ENCODE measurements around the gene C1QTNF8.

Gene C1QTNF8

GRCh38 chr16:1069154-1069553 lies 26.9 kb downstream of the C1QTNF8 start:
- no peak for FAIRE-seq
- DNase-seq (ENCODE audit: insufficient read length), result no peak
- TF ChIP-seq POLR2A (IDR thresholded peaks at IDR 0.05; ENCODE audit: low read depth, low read length) (no peak), TAF1 (IDR thresholded peaks at IDR 0.05; ENCODE audit: borderline replicate concordance, low read depth, low read length) (no peak)

- DNase-seq (ENCODE audit: insufficient read length) (no peak), FAIRE-seq (no peak)
- TF ChIP-seq TAF1 (IDR thresholded peaks at IDR 0.05; ENCODE audit: borderline replicate concordance, low read depth, low read length), result no peak
- TF ChIP-seq POLR2A (IDR thresholded peaks at IDR 0.05; ENCODE audit: low read depth, low read length), result no peak
- TF ChIP-seq POLR2AphosphoS5 (IDR thresholded peaks at IDR 0.05; ENCODE audit: low read depth, low read length), result no peak
These were observed 27.6 kb downstream of the C1QTNF8 start for GRCh38 chr16:1068451-1068850.

GRCh38 chr16:1067629-1068028 lies 28.4 kb downstream of the C1QTNF8 start:
- FAIRE-seq (no peak), DNase-seq (ENCODE audit: insufficient read length) (no peak)
- no peak for TF ChIP-seq POLR2A (IDR thresholded peaks at IDR 0.05; ENCODE audit: low read depth, low read length)
- TF ChIP-seq POLR2AphosphoS5 (IDR thresholded peaks at IDR 0.05; ENCODE audit: low read depth, low read length), result no peak
- no peak for TF ChIP-seq TAF1 (IDR thresholded peaks at IDR 0.05; ENCODE audit: borderline replicate concordance, low read depth, low read length)

- TF ChIP-seq POLR2AphosphoS5 (IDR thresholded peaks at IDR 0.05; ENCODE audit: low read depth, low read length) (no peak), POLR2A (IDR thresholded peaks at IDR 0.05; ENCODE audit: low read depth, low read length) (no peak), TAF1 (IDR thresholded peaks at IDR 0.05; ENCODE audit: borderline replicate concordance, low read depth, low read length) (no peak)
- DNase-seq (ENCODE audit: insufficient read length) (no peak), FAIRE-seq (no peak)
These were observed 29.4 kb downstream of the C1QTNF8 start for GRCh38 chr16:1066584-1067172.

- no peak for FAIRE-seq
- TF ChIP-seq POLR2A (IDR thresholded peaks at IDR 0.05; ENCODE audit: low read depth, low read length) (no peak), TAF1 (IDR thresholded peaks at IDR 0.05; ENCODE audit: borderline replicate concordance, low read depth, low read length) (no peak), POLR2AphosphoS5 (IDR thresholded peaks at IDR 0.05; ENCODE audit: low read depth, low read length) (no peak)
- DNase-seq (ENCODE audit: insufficient read length), result no peak
These were observed 30.4 kb downstream of the C1QTNF8 start for GRCh38 chr16:1065469-1066128.

GRCh38 chr16:1063728-1064127 lies 32.3 kb downstream of the C1QTNF8 start:
- TF ChIP-seq POLR2AphosphoS5 (IDR thresholded peaks at IDR 0.05; ENCODE audit: low read depth, low read length) (no peak), POLR2A (IDR thresholded peaks at IDR 0.05; ENCODE audit: low read depth, low read length) (no peak), TAF1 (IDR thresholded peaks at IDR 0.05; ENCODE audit: borderline replicate concordance, low read depth, low read length) (no peak)
- FAIRE-seq, result no peak

GRCh38 chr16:1062895-1063294 lies 33.1 kb downstream of the C1QTNF8 start:
- TF ChIP-seq POLR2AphosphoS5 (IDR thresholded peaks at IDR 0.05; ENCODE audit: low read depth, low read length), result no peak
- TF ChIP-seq TAF1 (IDR thresholded peaks at IDR 0.05; ENCODE audit: borderline replicate concordance, low read depth, low read length), result no peak
- TF ChIP-seq POLR2A (IDR thresholded peaks at IDR 0.05; ENCODE audit: low read depth, low read length), result no peak
- no peak for DNase-seq (ENCODE audit: insufficient read length)

More at GRCh38 chr16:1063728-1064127, 32.3 kb downstream of the C1QTNF8 start:
- no peak for DNase-seq (ENCODE audit: insufficient read length)

GRCh38 chr16:1061769-1062505 lies 34.1 kb downstream of the C1QTNF8 start:
- FAIRE-seq (no peak), DNase-seq (ENCODE audit: insufficient read length) (no peak)

More at GRCh38 chr16:1062895-1063294, 33.1 kb downstream of the C1QTNF8 start:
- FAIRE-seq, result no peak

GRCh38 chr16:1060416-1061340 lies 35.4 kb downstream of the C1QTNF8 start:
- no peak for DNase-seq (ENCODE audit: insufficient read length)
- no peak for TF ChIP-seq POLR2A (IDR thresholded peaks at IDR 0.05; ENCODE audit: low read depth, low read length)
- no peak for TF ChIP-seq TAF1 (IDR thresholded peaks at IDR 0.05; ENCODE audit: borderline replicate concordance, low read depth, low read length)
- no peak for TF ChIP-seq POLR2AphosphoS5 (IDR thresholded peaks at IDR 0.05; ENCODE audit: low read depth, low read length)
- FAIRE-seq, result no peak

More at GRCh38 chr16:1061769-1062505, 34.1 kb downstream of the C1QTNF8 start:
- TF ChIP-seq POLR2AphosphoS5 (IDR thresholded peaks at IDR 0.05; ENCODE audit: low read depth, low read length) (no peak), TAF1 (IDR thresholded peaks at IDR 0.05; ENCODE audit: borderline replicate concordance, low read depth, low read length) (no peak), POLR2A (IDR thresholded peaks at IDR 0.05; ENCODE audit: low read depth, low read length) (no peak)

GRCh38 chr16:1059310-1059709 lies 36.7 kb downstream of the C1QTNF8 start:
- TF ChIP-seq TAF1 (IDR thresholded peaks at IDR 0.05; ENCODE audit: borderline replicate concordance, low read depth, low read length), result no peak
- no peak for TF ChIP-seq POLR2A (IDR thresholded peaks at IDR 0.05; ENCODE audit: low read depth, low read length)
- no peak for TF ChIP-seq POLR2AphosphoS5 (IDR thresholded peaks at IDR 0.05; ENCODE audit: low read depth, low read length)
- FAIRE-seq (no peak), DNase-seq (ENCODE audit: insufficient read length) (no peak)

- TF ChIP-seq POLR2AphosphoS5 (IDR thresholded peaks at IDR 0.05; ENCODE audit: low read depth, low read length) (no peak), TAF1 (IDR thresholded peaks at IDR 0.05; ENCODE audit: borderline replicate concordance, low read depth, low read length) (no peak), POLR2A (IDR thresholded peaks at IDR 0.05; ENCODE audit: low read depth, low read length) (no peak)
- no peak for FAIRE-seq
- DNase-seq (ENCODE audit: insufficient read length), result no peak
These were observed 37.8 kb downstream of the C1QTNF8 start for GRCh38 chr16:1058216-1058615.

Data from GM12892 (cell line).